Neural progenitor cell (in vitro differentiated cells): ENCODE results near the gene PXDN. TPM values are rescaled to one million over a fixed set of nuclear protein-coding genes. Genes with fewer than 3 reads are reported as not detected.

Experiments used
- DNase-seq: peaks from one replicate; pipeline ENCODE4 v3.0.0-alpha.2; 2016; ENCODE audit warnings: low spot score
- H2AFZ ChIP-seq: fragments of 200-600 bp; sonication (generic); replicated peaks from 2 replicates; pipeline ENCODE4 v1.6.1; 2016; ENCODE audit warnings: antibody characterized with exemption
- H3F3A ChIP-seq: fragments of 200-600 bp; sonication (generic); 2 replicates; pipeline ENCODE4 v1.6.1; 2016; ENCODE audit warnings: antibody characterized with exemption, low read depth
- H3K27ac ChIP-seq: fragments of 200-600 bp; sonication (generic); 2 replicates; pipeline ENCODE4 v1.5.1; 2016; ENCODE audit warnings: mild to moderate bottlenecking
- H3K27me3 ChIP-seq: fragments of 200-600 bp; sonication (generic); 2 replicates; pipeline ENCODE4 v1.6.1; 2016; ENCODE audit warnings: mild to moderate bottlenecking, moderate library complexity
- H3K36me3 ChIP-seq: fragments of 200-600 bp; sonication (generic); 2 replicates; pipeline ENCODE4 v1.5.1; 2016
- H3K4me1 ChIP-seq: fragments of 200-600 bp; sonication (generic); 2 replicates; pipeline ENCODE4 v1.6.1; 2016; ENCODE audit warnings: mixed run types
- H3K4me2 ChIP-seq: fragments of 200-600 bp; sonication (generic); 2 replicates; pipeline ENCODE4 v1.6.1; 2016
- H3K4me3 ChIP-seq: fragments of 200-600 bp; sonication (generic); 2 replicates; pipeline ENCODE4 v1.5.1; 2016
- H3K79me2 ChIP-seq: fragments of 200-600 bp; sonication (generic); 2 replicates; pipeline ENCODE4 v1.6.1; 2016; ENCODE audit warnings: low read depth
- H3K9ac ChIP-seq: fragments of 200-600 bp; sonication (generic); 2 replicates; pipeline ENCODE4 v1.6.1; 2016
- H3K9me3 ChIP-seq: fragments of 200-600 bp; sonication (generic); 2 replicates; pipeline ENCODE4 v1.5.1; 2016; ENCODE audit warnings: low read depth
- H4K20me1 ChIP-seq: fragments of 200-600 bp; sonication (generic); 2 replicates; pipeline ENCODE4 v1.6.1; 2016; ENCODE audit warnings: low read depth
- H3K27ac Mint-ChIP-seq: 3 replicates; pipeline ENCODE4 v1.8.0; 2021; ENCODE audit warnings: mixed read lengths
- H3K27me3 Mint-ChIP-seq: 2 replicates; pipeline ENCODE4 v1.8.0; 2022; ENCODE audit warnings: low read depth, mild to moderate bottlenecking, inconsistent platforms, moderate library complexity, mixed read lengths; ENCODE audit not compliant: insufficient read depth
- H3K36me3 Mint-ChIP-seq: 3 replicates; pipeline ENCODE4 v1.8.0; 2021; ENCODE audit warnings: mixed read lengths
- H3K4me1 Mint-ChIP-seq: 3 replicates; pipeline ENCODE4 v1.8.0; 2021; ENCODE audit warnings: mixed read lengths
- H3K4me3 Mint-ChIP-seq: 3 replicates; pipeline ENCODE4 v1.8.0; 2021; ENCODE audit warnings: mild to moderate bottlenecking, moderate library complexity, mixed read lengths
- H3K9me3 Mint-ChIP-seq: 3 replicates; pipeline ENCODE4 v1.8.0; 2020; ENCODE audit warnings: mixed read lengths
- CTCF ChIP-seq: fragments of 200-600 bp; sonication (generic); IDR thresholded peaks from 2 replicates; pipeline ENCODE4 v1.5.1; 2017; ENCODE audit warnings: antibody characterized with exemption, mild to moderate bottlenecking
- EZH2 ChIP-seq: fragments of 200-600 bp; sonication (generic); IDR thresholded peaks from 2 replicates; pipeline ENCODE4 v1.6.1; 2017; ENCODE audit warnings: antibody characterized with exemption, mild to moderate bottlenecking, moderate library complexity
- EZH2phosphoT487 ChIP-seq: fragments of 200-600 bp; sonication (generic); IDR thresholded peaks from 2 replicates; pipeline ENCODE4 v1.6.1; 2017; ENCODE audit warnings: antibody characterized with exemption
- total RNA-seq: library from RNA; depleted of rRNA; stranded (reverse); fragments of >200 nt; gene quantifications from 2 replicates; pipeline ENCODE4 v1.2.3, GENCODE V29; 2015; ENCODE audit warnings: low replicate concordance

Gene PXDN
- total RNA-seq, 1 donor from 2014 or later: 118 TPM

GRCh38 chr2:1642066-1642861 is 102.1 kb downstream of the PXDN start:
- Mint-ChIP-seq H3K27me3 (peaks cover 2% of the 10 kb centered on the region), H3K9me3 (no peaks in the 10 kb centered on the region), H3K4me3 (no peak overlapping the region), H3K36me3 (peaks cover 23% of the 10 kb centered on the region), H3K4me1 (peaks cover 34% of the 10 kb centered on the region), H3K27ac (peak overlapping the region; percentile 95)
- DNase-seq: no peak
- Histone ChIP-seq H3K36me3 (no peaks in the 10 kb centered on the region), H3K9me3 (no peaks in the 10 kb centered on the region), H3K27ac (peak overlapping the region; percentile 79), H3K4me1 (peaks cover 25% of the 10 kb centered on the region), H3F3A (peaks cover 12% of the 10 kb centered on the region), H3K4me3 (no peak overlapping the region), H3K79me2 (no peaks in the 10 kb centered on the region), H4K20me1 (no peaks in the 10 kb centered on the region), H3K4me2 (peak overlapping the region; percentile 52), H3K9ac (no peak overlapping the region), H3K27me3 (no peaks in the 10 kb centered on the region), H2AFZ (no peak overlapping the region)
- TF ChIP-seq EZH2phosphoT487 (no peak), EZH2 (no peak), CTCF (no peak)

- peak overlapping the region; percentile 52 for H3K4me2 ChIP-seq
- peaks cover 23% of the 10 kb centered on the region for H3K36me3 Mint-ChIP-seq
Observed at GRCh38 chr2:1641523-1641922, 102.8 kb downstream of the PXDN start.

GRCh38 chr2:1640301-1641135 is 103.8 kb downstream of the PXDN start:
- H3K9me3 Mint-ChIP-seq: no peaks in the 10 kb centered on the region
- H3K9me3 ChIP-seq: no peaks in the 10 kb centered on the region
- no peaks in the 10 kb centered on the region for H3K27me3 Mint-ChIP-seq
- no peak for DNase-seq
- H3K4me1 ChIP-seq: peaks cover 25% of the 10 kb centered on the region
- H3K27ac Mint-ChIP-seq: peak overlapping the region; percentile 81
- H3K36me3 ChIP-seq: no peaks in the 10 kb centered on the region
- peaks cover 12% of the 10 kb centered on the region for H3F3A ChIP-seq
- H3K4me2 ChIP-seq: no peak overlapping the region
- H4K20me1 ChIP-seq: no peaks in the 10 kb centered on the region
- H3K4me3 Mint-ChIP-seq: no peak overlapping the region
- peak overlapping the region; percentile 79 for H3K27ac ChIP-seq
- H3K4me3 ChIP-seq: no peak overlapping the region
- peaks cover 23% of the 10 kb centered on the region for H3K36me3 Mint-ChIP-seq
- no peak overlapping the region for H3K9ac ChIP-seq
- H2AFZ ChIP-seq: no peak overlapping the region
- TF ChIP-seq CTCF (no peak), EZH2 (no peak), EZH2phosphoT487 (no peak)
- peaks cover 34% of the 10 kb centered on the region for H3K4me1 Mint-ChIP-seq
- H3K27me3 ChIP-seq: no peaks in the 10 kb centered on the region
- H3K79me2 ChIP-seq: no peaks in the 10 kb centered on the region

More at GRCh38 chr2:1641523-1641922, 102.8 kb downstream of the PXDN start:
- Histone ChIP-seq H3K4me1 (peaks cover 25% of the 10 kb centered on the region), H3K27me3 (no peaks in the 10 kb centered on the region), H4K20me1 (no peaks in the 10 kb centered on the region), H3K9me3 (no peaks in the 10 kb centered on the region), H3K9ac (no peak overlapping the region), H3K36me3 (no peaks in the 10 kb centered on the region), H2AFZ (no peak overlapping the region), H3K4me3 (no peak overlapping the region), H3K79me2 (no peaks in the 10 kb centered on the region), H3K27ac (peak overlapping the region; percentile 79), H3F3A (peaks cover 12% of the 10 kb centered on the region)
- Mint-ChIP-seq H3K4me3 (no peak overlapping the region), H3K9me3 (no peaks in the 10 kb centered on the region), H3K27ac (peak overlapping the region; percentile 79), H3K4me1 (peaks cover 34% of the 10 kb centered on the region), H3K27me3 (peaks cover 2% of the 10 kb centered on the region)
- no peak for TF ChIP-seq EZH2
- TF ChIP-seq CTCF: no peak
- TF ChIP-seq EZH2phosphoT487: no peak
- DNase-seq: peak; percentile 91
